Measurements from ENCODE around the gene TNS3. TPM values are rescaled to one million over a fixed set of nuclear protein-coding genes. Genes with fewer than 3 reads are reported as not detected.

Gene TNS3
- polyA plus RNA-seq, 1 donor: 66.7 TPM

DNA sequence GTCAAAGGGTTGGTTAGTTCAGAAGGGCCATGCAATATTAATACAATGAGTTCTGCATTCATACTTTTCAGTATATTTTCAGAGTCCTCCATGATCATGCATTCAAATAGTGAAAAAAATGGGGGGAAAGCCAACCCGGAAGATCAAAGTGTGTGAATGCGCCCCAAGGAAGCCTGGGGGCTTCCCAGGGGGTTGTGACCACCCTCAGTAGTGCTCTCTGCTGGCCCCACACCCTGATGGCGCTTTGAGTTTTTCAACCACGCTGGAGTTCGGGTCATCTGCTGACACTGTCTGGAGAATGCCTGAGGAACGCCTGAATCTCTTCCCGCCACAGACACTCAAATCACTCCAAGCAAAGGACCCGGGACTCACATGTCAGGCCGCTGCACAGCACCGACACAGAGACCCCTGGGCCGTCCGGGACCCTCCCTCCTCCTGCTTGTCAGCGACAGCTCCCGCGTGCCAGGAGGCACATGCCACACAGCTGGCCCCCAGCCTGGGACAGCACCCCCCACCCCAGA lies 1.0 kb downstream of the TNS3 start:
- DNase-seq: peak in 1 of 2 donors; percentile 53
- Histone ChIP-seq H3K27me3 (ENCODE audit: control insufficient read depth, insufficient read depth, low read length) (no peaks in the 10 kb centered on the region), H3K4me3 (ENCODE audit: low read length) (peak overlapping the region; percentile 93), H3K36me3 (ENCODE audit: control insufficient read depth, insufficient read depth, low read length) (peaks cover 20% of the 10 kb centered on the region), H3K27ac (ENCODE audit: low read length) (peak overlapping the region; percentile 93), H3K9me3 (ENCODE audit: control insufficient read depth, low read depth, low read length) (peaks cover 2% of the 10 kb centered on the region), H3K4me1 (ENCODE audit: control insufficient read depth, insufficient read depth, low read length) (peaks cover 36% of the 10 kb centered on the region)
- no CpG with 5 or more reads among the region's 15 CpGs for WGBS (ENCODE audit: insufficient coverage, low lambda C conversion rate)

DNA sequence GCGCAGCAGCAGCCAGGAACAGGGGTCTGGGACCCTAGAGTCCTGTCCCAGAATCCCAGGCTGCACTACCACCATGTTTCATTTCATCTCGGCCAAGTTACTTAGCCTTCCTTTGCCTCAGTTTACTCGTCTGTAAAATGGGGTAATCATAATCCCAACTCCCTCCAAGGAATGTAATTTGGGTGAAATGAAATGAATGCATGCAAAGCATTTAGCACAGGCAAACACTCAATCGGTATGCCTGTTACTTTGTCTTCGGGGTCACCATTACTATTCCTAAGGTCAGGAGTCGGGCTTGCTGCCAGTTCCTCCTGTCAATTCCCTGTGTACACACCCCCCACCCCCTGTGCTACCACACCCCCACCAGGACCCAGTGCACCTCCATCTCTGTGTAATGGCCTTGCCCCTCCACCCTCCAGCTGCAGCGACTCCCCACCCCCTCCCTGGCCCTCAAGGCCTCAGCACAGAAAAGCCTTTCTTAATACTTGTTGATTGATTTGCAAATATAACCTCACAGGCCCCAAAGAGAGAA lies 1.7 kb downstream of the TNS3 start:
- WGBS (ENCODE audit: insufficient coverage, low lambda C conversion rate): 20% methylated on average over 1 of the region's 7 CpGs
- Histone ChIP-seq H3K27ac (ENCODE audit: low read length) (peak overlapping the region; percentile 93), H3K9me3 (ENCODE audit: control insufficient read depth, low read depth, low read length) (peaks cover 2% of the 10 kb centered on the region), H3K4me3 (ENCODE audit: low read length) (peak overlapping the region; percentile 93), H3K27me3 (ENCODE audit: control insufficient read depth, insufficient read depth, low read length) (no peaks in the 10 kb centered on the region), H3K4me1 (ENCODE audit: control insufficient read depth, insufficient read depth, low read length) (peaks cover 41% of the 10 kb centered on the region), H3K36me3 (ENCODE audit: control insufficient read depth, insufficient read depth, low read length) (peaks cover 21% of the 10 kb centered on the region)
- DNase-seq: peak in 1 of 2 donors; percentile 53

- peaks cover 49% of the 10 kb centered on the region for H3K4me1 ChIP-seq (ENCODE audit: control insufficient read depth, insufficient read depth, low read length)
- H3K27ac ChIP-seq (ENCODE audit: low read length): peak overlapping the region; percentile 19
- no peak for DNase-seq
- no CpG with 5 or more reads among the region's 3 CpGs for WGBS (ENCODE audit: insufficient coverage, low lambda C conversion rate)
- peaks cover 2% of the 10 kb centered on the region for H3K9me3 ChIP-seq (ENCODE audit: control insufficient read depth, low read depth, low read length)
- H3K4me3 ChIP-seq (ENCODE audit: low read length): no peak overlapping the region
- peaks cover 21% of the 10 kb centered on the region for H3K36me3 ChIP-seq (ENCODE audit: control insufficient read depth, insufficient read depth, low read length)
- no peaks in the 10 kb centered on the region for H3K27me3 ChIP-seq (ENCODE audit: control insufficient read depth, insufficient read depth, low read length)
Observed at GRCh38 chr7:47579458-47579857, 2.5 kb downstream of the TNS3 start.

GRCh38 chr7:47578579-47579270 lies 3.2 kb downstream of the TNS3 start:
- no CpG with 5 or more reads among the region's 18 CpGs for WGBS (ENCODE audit: insufficient coverage, low lambda C conversion rate)
- Histone ChIP-seq H3K4me1 (ENCODE audit: control insufficient read depth, insufficient read depth, low read length) (peaks cover 56% of the 10 kb centered on the region), H3K36me3 (ENCODE audit: control insufficient read depth, insufficient read depth, low read length) (peaks cover 21% of the 10 kb centered on the region), H3K27me3 (ENCODE audit: control insufficient read depth, insufficient read depth, low read length) (no peaks in the 10 kb centered on the region), H3K9me3 (ENCODE audit: control insufficient read depth, low read depth, low read length) (peaks cover 2% of the 10 kb centered on the region), H3K4me3 (ENCODE audit: low read length) (no peak overlapping the region), H3K27ac (ENCODE audit: low read length) (peak overlapping the region; percentile 19)
- no peak for DNase-seq

DNA sequence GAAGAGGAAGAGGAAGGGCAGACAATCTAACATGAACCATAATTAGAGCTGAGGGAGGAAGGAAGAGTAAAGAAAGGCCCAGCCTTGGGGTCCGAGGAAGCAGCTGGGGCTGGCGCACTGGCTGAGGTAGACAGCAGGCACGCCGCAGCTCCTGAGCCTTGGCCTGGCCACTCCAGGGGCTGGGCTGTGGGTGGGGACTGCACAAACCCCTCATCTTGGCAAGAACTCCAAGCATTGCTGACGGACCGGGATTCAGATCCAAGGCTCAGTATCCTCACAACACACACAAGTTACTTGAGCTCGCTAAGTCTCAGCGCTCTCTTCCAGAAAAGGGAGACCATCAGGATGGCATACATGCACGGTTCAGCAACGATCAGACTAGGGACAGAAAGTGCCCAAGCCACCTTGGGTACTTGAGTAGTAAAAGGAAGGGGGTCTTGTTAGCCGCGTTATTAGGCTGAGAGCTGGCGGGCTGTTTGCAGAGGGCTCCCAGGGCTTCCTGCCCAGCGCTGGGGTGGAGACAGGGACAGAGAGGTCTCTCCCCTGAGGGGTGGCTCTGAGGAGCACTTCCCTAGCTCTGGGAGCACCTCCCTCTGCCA lies 4.5 kb downstream of the TNS3 start:
- peaks cover 21% of the 10 kb centered on the region for H3K36me3 ChIP-seq (ENCODE audit: control insufficient read depth, insufficient read depth, low read length)
- WGBS (ENCODE audit: insufficient coverage, low lambda C conversion rate): no CpG with 5 or more reads among the region's 14 CpGs
- H3K9me3 ChIP-seq (ENCODE audit: control insufficient read depth, low read depth, low read length): peaks cover 2% of the 10 kb centered on the region
- H3K4me1 ChIP-seq (ENCODE audit: control insufficient read depth, insufficient read depth, low read length): peaks cover 66% of the 10 kb centered on the region
- DNase-seq: no peak
- peak overlapping the region; percentile 80 for H3K27ac ChIP-seq (ENCODE audit: low read length)
- H3K27me3 ChIP-seq (ENCODE audit: control insufficient read depth, insufficient read depth, low read length): no peaks in the 10 kb centered on the region
- no peak overlapping the region for H3K4me3 ChIP-seq (ENCODE audit: low read length)

GRCh38 chr7:47576866-47577306 lies 5.0 kb downstream of the TNS3 start:
- H3K4me1 ChIP-seq (ENCODE audit: control insufficient read depth, insufficient read depth, low read length): peaks cover 68% of the 10 kb centered on the region
- DNase-seq: peak in 1 of 2 donors; percentile 51
- H3K36me3 ChIP-seq (ENCODE audit: control insufficient read depth, insufficient read depth, low read length): peaks cover 21% of the 10 kb centered on the region
- no peaks in the 10 kb centered on the region for H3K27me3 ChIP-seq (ENCODE audit: control insufficient read depth, insufficient read depth, low read length)
- peaks cover 2% of the 10 kb centered on the region for H3K9me3 ChIP-seq (ENCODE audit: control insufficient read depth, low read depth, low read length)
- H3K27ac ChIP-seq (ENCODE audit: low read length): peak overlapping the region; percentile 80
- H3K4me3 ChIP-seq (ENCODE audit: low read length): no peak overlapping the region
- no CpG with 5 or more reads among the region's 15 CpGs for WGBS (ENCODE audit: insufficient coverage, low lambda C conversion rate)

- Histone ChIP-seq H3K27me3 (ENCODE audit: control insufficient read depth, insufficient read depth, low read length) (no peaks in the 10 kb centered on the region), H3K9me3 (ENCODE audit: control insufficient read depth, low read depth, low read length) (no peaks in the 10 kb centered on the region), H3K4me1 (ENCODE audit: control insufficient read depth, insufficient read depth, low read length) (peaks cover 74% of the 10 kb centered on the region), H3K27ac (ENCODE audit: low read length) (peak overlapping the region; percentile 80), H3K36me3 (ENCODE audit: control insufficient read depth, insufficient read depth, low read length) (peaks cover 21% of the 10 kb centered on the region), H3K4me3 (ENCODE audit: low read length) (no peak overlapping the region)
- WGBS (ENCODE audit: insufficient coverage, low lambda C conversion rate): no CpG with 5 or more reads among the region's 13 CpGs
- DNase-seq: peak; percentile 76 to 89
Observed at GRCh38 chr7:47576031-47576865, 5.7 kb downstream of the TNS3 start.

- 60% methylated on average over 1 of the region's 11 CpGs for WGBS (ENCODE audit: insufficient coverage, low lambda C conversion rate)
- H3K36me3 ChIP-seq (ENCODE audit: control insufficient read depth, insufficient read depth, low read length): peaks cover 28% of the 10 kb centered on the region
- H3K4me1 ChIP-seq (ENCODE audit: control insufficient read depth, insufficient read depth, low read length): peaks cover 82% of the 10 kb centered on the region
- H3K4me3 ChIP-seq (ENCODE audit: low read length): no peak overlapping the region
- H3K27ac ChIP-seq (ENCODE audit: low read length): peak overlapping the region; percentile 80
- no peaks in the 10 kb centered on the region for H3K9me3 ChIP-seq (ENCODE audit: control insufficient read depth, low read depth, low read length)
- no peaks in the 10 kb centered on the region for H3K27me3 ChIP-seq (ENCODE audit: control insufficient read depth, insufficient read depth, low read length)
- no peak for DNase-seq
Observed at GRCh38 chr7:47574482-47575329, 7.2 kb downstream of the TNS3 start.

GRCh38 chr7:47573758-47574481 lies 8.0 kb downstream of the TNS3 start:
- Histone ChIP-seq H3K4me3 (ENCODE audit: low read length) (no peak overlapping the region), H3K27me3 (ENCODE audit: control insufficient read depth, insufficient read depth, low read length) (no peaks in the 10 kb centered on the region), H3K9me3 (ENCODE audit: control insufficient read depth, low read depth, low read length) (no peaks in the 10 kb centered on the region), H3K27ac (ENCODE audit: low read length) (peak overlapping the region; percentile 80), H3K36me3 (ENCODE audit: control insufficient read depth, insufficient read depth, low read length) (peaks cover 24% of the 10 kb centered on the region), H3K4me1 (ENCODE audit: control insufficient read depth, insufficient read depth, low read length) (peaks cover 78% of the 10 kb centered on the region)
- 38% methylated on average over 1 of the region's 11 CpGs for WGBS (ENCODE audit: insufficient coverage, low lambda C conversion rate)
- peak in 1 of 2 donors; percentile 51 for DNase-seq

Measured in large intestine (tissue), 3 donors.